Type B pancreatic cell (in vitro differentiated cells): Measurements from ENCODE around the gene MYOF. TPM values are rescaled to one million over a fixed set of nuclear protein-coding genes. Genes with fewer than 3 reads are reported as not detected.
"Not testable (repeated sequence)": the region's sequence is repeated elsewhere in the genome, so short reads cannot be mapped to it uniquely, and the experiment has no call there.

ENCODE experiments used
- DNase-seq: peaks from one replicate; pipeline ENCODE4 v3.0.0; 2021; ENCODE audit warnings: mixed read lengths; ENCODE audit not compliant: unreplicated experiment; ENCODE audit errors: extremely low spot score
- H3K27ac Mint-ChIP-seq: 2 replicates; pipeline ENCODE4 v1.8.0; 2021; ENCODE audit warnings: mild to moderate bottlenecking, mixed read lengths
- H3K27me3 Mint-ChIP-seq: 2 replicates; pipeline ENCODE4 v1.8.0; 2021; ENCODE audit warnings: mixed read lengths
- H3K36me3 Mint-ChIP-seq: 2 replicates; pipeline ENCODE4 v1.8.0; 2021; ENCODE audit warnings: mixed read lengths
- H3K4me1 Mint-ChIP-seq: one replicate; pipeline ENCODE4 v1.8.0; 2021; ENCODE audit warnings: mixed read lengths; ENCODE audit not compliant: unreplicated experiment
- H3K4me3 Mint-ChIP-seq: 2 replicates; pipeline ENCODE4 v1.8.0; 2021; ENCODE audit warnings: mild to moderate bottlenecking, mixed read lengths
- H3K9me3 Mint-ChIP-seq: 2 replicates; pipeline ENCODE4 v1.8.0; 2021; ENCODE audit warnings: mixed read lengths
- CTCF ChIP-seq: fragments of 200-600 bp; sonication (generic); conservative IDR thresholded peaks from 2 replicates; pipeline ENCODE4 v1.5.0; 2021; ENCODE audit warnings: antibody characterized with exemption, mild to moderate bottlenecking
- total RNA-seq: library from RNA; stranded (reverse); gene quantifications from 2 replicates; pipeline ENCODE4 v1.2.1, GENCODE V29; 2021; ENCODE audit warnings: low replicate concordance

The MYOF gene
- total RNA-seq, 1 donor from 2014 or later = 49.4 TPM

- no peak for TF ChIP-seq CTCF
- peaks cover 32% of the 10 kb centered on the region for H3K4me1 Mint-ChIP-seq
- H3K36me3 Mint-ChIP-seq = peaks cover 10% of the 10 kb centered on the region
- no peaks in the 10 kb centered on the region for H3K27me3 Mint-ChIP-seq
- no peak for DNase-seq
- no peak overlapping the region for H3K4me3 Mint-ChIP-seq
- H3K27ac Mint-ChIP-seq = no peak overlapping the region
- H3K9me3 Mint-ChIP-seq = no peaks in the 10 kb centered on the region
Observed at GRCh38 chr10:93447970-93448369, 34.2 kb downstream of the MYOF start.

GRCh38 chr10:93447019-93447418 is 35.1 kb downstream of the MYOF start:
- Mint-ChIP-seq H3K36me3 (peaks cover 10% of the 10 kb centered on the region), H3K27me3 (no peaks in the 10 kb centered on the region), H3K4me3 (peak overlapping the region; percentile 41), H3K27ac (peak overlapping the region; percentile 97), H3K4me1 (peaks cover 38% of the 10 kb centered on the region), H3K9me3 (no peaks in the 10 kb centered on the region)
- DNase-seq = no peak
- TF ChIP-seq CTCF = no peak

GRCh38 chr10:93445978-93446720 is 36.0 kb downstream of the MYOF start:
- Mint-ChIP-seq H3K9me3 (no peaks in the 10 kb centered on the region), H3K4me3 (peak overlapping the region; percentile 65), H3K4me1 (peaks cover 41% of the 10 kb centered on the region), H3K27ac (peak overlapping the region; percentile 97), H3K27me3 (no peaks in the 10 kb centered on the region), H3K36me3 (peaks cover 10% of the 10 kb centered on the region)
- no peak for TF ChIP-seq CTCF
- no peak for DNase-seq

GRCh38 chr10:93445097-93445960 is 36.8 kb downstream of the MYOF start:
- Mint-ChIP-seq H3K9me3 (no peaks in the 10 kb centered on the region), H3K4me1 (peaks cover 50% of the 10 kb centered on the region), H3K36me3 (peaks cover 10% of the 10 kb centered on the region), H3K27ac (peak overlapping the region; percentile 97), H3K4me3 (peak overlapping the region; percentile 65), H3K27me3 (no peaks in the 10 kb centered on the region)
- DNase-seq = peak; percentile 83
- no peak for TF ChIP-seq CTCF

- Mint-ChIP-seq H3K36me3 (peaks cover 10% of the 10 kb centered on the region), H3K9me3 (no peaks in the 10 kb centered on the region), H3K27me3 (no peaks in the 10 kb centered on the region), H3K4me3 (no peak overlapping the region), H3K27ac (peak overlapping the region; percentile 22), H3K4me1 (peaks cover 66% of the 10 kb centered on the region)
- no peak for DNase-seq
- no peak for TF ChIP-seq CTCF
Observed at GRCh38 chr10:93443481-93443880, 38.7 kb downstream of the MYOF start.

- not testable (repeated sequence) for H3K27me3 Mint-ChIP-seq, DNase-seq, H3K36me3 Mint-ChIP-seq, H3K9me3 Mint-ChIP-seq, H3K4me3 Mint-ChIP-seq
- H3K4me1 Mint-ChIP-seq = peaks cover 70% of the 10 kb centered on the region
- peak overlapping the region; percentile 60 for H3K27ac Mint-ChIP-seq
Observed at GRCh38 chr10:93442721-93443120, 39.4 kb downstream of the MYOF start.
